H1 (cell line): ENCODE measurements around the gene AMN. TPM values are rescaled to one million over a fixed set of nuclear protein-coding genes. Genes with fewer than 3 reads are reported as not detected.
"Not testable (repeated sequence)": the region's sequence is repeated elsewhere in the genome, so short reads cannot be mapped to it uniquely, and the experiment has no call there.

ENCODE experiments used
- CTCF ChIA-PET: fragments of 300-600 bp; sonication (Branson Sonifier 250); formaldehyde crosslinking; loops from one replicate; lab custom pipeline; 2021; ENCODE audit not compliant: partially characterized antibody; lab: Charles Lee
- POLR2A ChIA-PET: fragments of 300-600 bp; sonication (Branson Sonifier 250); formaldehyde crosslinking; loops from one replicate; lab custom pipeline; 2021; ENCODE audit warnings: inconsistent platforms; ENCODE audit not compliant: partially characterized antibody; lab: Charles Lee
- DNase-seq, 2 experiments: peaks; one replicate each; pipeline versions ENCODE4 v3.0.0 to v3.0.0-alpha.2; 2010 to 2022; ENCODE audit warnings: low spot score in 2 of 2, low read depth in 1 of 2, mixed read lengths in 1 of 2
- FAIRE-seq: peaks from 2 replicates; lab custom pipeline; 2011; peaks lifted over from hg19 to GRCh38; lab: Jason Lieb, UNC
- H2AFZ ChIP-seq: 2 replicates; pipeline ENCODE4 v1.8.1; 2012; ENCODE audit warnings: low read length, inconsistent platforms
- H2AK5ac ChIP-seq: 2 replicates; pipeline ENCODE4 v1.6.1; 2013; ENCODE audit warnings: low read depth, low read length
- H2BK120ac ChIP-seq: replicated peaks from 2 replicates; pipeline ENCODE3; 2013; ENCODE audit warnings: low read depth, low read length, inconsistent platforms
- H2BK12ac ChIP-seq: 2 replicates; pipeline ENCODE4 v1.6.1; 2013; ENCODE audit warnings: low read depth, low read length
- H2BK15ac ChIP-seq: 2 replicates; pipeline ENCODE4 v1.6.1; 2013; ENCODE audit warnings: low read length
- H2BK20ac ChIP-seq: 2 replicates; pipeline ENCODE4 v1.6.1; 2013; ENCODE audit warnings: low read length
- H2BK5ac ChIP-seq: 2 replicates; pipeline ENCODE4 v1.6.1; 2013; ENCODE audit warnings: low read depth, low read length
- H3K14ac ChIP-seq: 2 replicates; pipeline ENCODE4 v1.6.1; 2013; ENCODE audit warnings: inconsistent platforms; ENCODE audit not compliant: insufficient read length
- H3K18ac ChIP-seq: 2 replicates; pipeline ENCODE4 v1.6.1; 2013; ENCODE audit warnings: low read length; ENCODE audit errors: extremely low read depth
- H3K23ac ChIP-seq: 2 replicates; pipeline ENCODE4 v1.6.1; 2013; ENCODE audit warnings: inconsistent platforms; ENCODE audit not compliant: insufficient read length
- H3K23me2 ChIP-seq: 2 replicates; pipeline ENCODE4 v1.6.1; 2013; ENCODE audit warnings: low read depth, low read length
- H3K27ac ChIP-seq: 2 replicates; pipeline ENCODE4 v1.6.1; 2011; ENCODE audit warnings: low read depth, low read length, inconsistent platforms
- H3K27me3 ChIP-seq, 4 experiments: replicated peaks in 1 of 4; 1 replicate in 1 of 4; 2 replicates in 3 of 4; pipeline versions ENCODE4 v1.6.1 to v1.8.1; 2011 to 2013; ENCODE audit warnings: low read length in 3 of 4, mild to moderate bottlenecking in 3 of 4, inconsistent platforms in 2 of 4, mixed read lengths in 2 of 4, moderate library complexity in 1 of 4; ENCODE audit not compliant: control insufficient read depth in 3 of 4, insufficient read depth in 3 of 4; ENCODE audit errors: extremely low read depth in 1 of 4
- H3K36me3 ChIP-seq, 4 experiments: 2 replicates each; pipeline versions ENCODE4 v1.6.1 to v1.8.1; 2011 to 2013; ENCODE audit warnings: mild to moderate bottlenecking in 4 of 4, low read length in 3 of 4, moderate library complexity in 2 of 4, control low read depth in 1 of 4, inconsistent platforms in 1 of 4; ENCODE audit not compliant: insufficient read depth in 4 of 4, control insufficient read depth in 2 of 4
- H3K4ac ChIP-seq: replicated peaks from 2 replicates; pipeline ENCODE3; 2013; ENCODE audit warnings: low read length, low read depth, mixed read lengths, inconsistent platforms; ENCODE audit not compliant: insufficient read length
- H3K4me1 ChIP-seq, 4 experiments: replicated peaks in 1 of 4; 1 replicate in 1 of 4; 2 replicates in 3 of 4; pipeline versions ENCODE4 v1.6.1 to v1.8.1; 2011 to 2013; ENCODE audit warnings: low read length in 3 of 4, inconsistent platforms in 2 of 4, mixed read lengths in 1 of 4; ENCODE audit not compliant: insufficient read depth in 4 of 4, control insufficient read depth in 3 of 4
- H3K4me2 ChIP-seq, 2 experiments: 2 replicates each; pipeline versions ENCODE4 v1.6.1 to v1.8.1; 2011 to 2013; ENCODE audit warnings: low read depth in 2 of 2, low read length in 2 of 2, control low read depth in 1 of 2, inconsistent platforms in 1 of 2, mild to moderate bottlenecking in 1 of 2; ENCODE audit not compliant: insufficient read depth in 1 of 2
- H3K4me3 ChIP-seq, 4 experiments: fragments of 200-600, 300-600 bp in 1 of 4; sonication (generic), shearing (Covaris generic), sonication (Bioruptor Twin) in 1 of 4; 2 replicates each; pipeline versions ENCODE4 v1.5.1 to v1.8.1; 2011 to 2016; ENCODE audit warnings: low read length in 4 of 4, low read depth in 3 of 4, control low read depth in 2 of 4, inconsistent platforms in 2 of 4, mild to moderate bottlenecking in 2 of 4, mixed read lengths in 1 of 4, moderate library complexity in 1 of 4; ENCODE audit not compliant: insufficient read depth in 2 of 4; ENCODE audit errors: extremely low read depth in 1 of 4
- H3K56ac ChIP-seq: replicated peaks from 2 replicates; pipeline ENCODE3; 2013; ENCODE audit warnings: low read depth, mild to moderate bottlenecking, mixed read lengths, low read length, inconsistent platforms; ENCODE audit not compliant: insufficient read length
- H3K79me1 ChIP-seq: 2 replicates; pipeline ENCODE4 v1.6.1; 2013; ENCODE audit warnings: low read depth, low read length, control low read depth
- H3K79me2 ChIP-seq, 2 experiments: 2 replicates each; pipeline versions ENCODE4 v1.6.1 to v1.8.1; 2012 to 2013; ENCODE audit warnings: low read length in 2 of 2, mild to moderate bottlenecking in 2 of 2, inconsistent platforms in 1 of 2; ENCODE audit not compliant: insufficient read depth in 2 of 2, control insufficient read depth in 1 of 2
- H3K9ac ChIP-seq, 4 experiments: replicated peaks in 1 of 4; 1 replicate in 1 of 4; 2 replicates in 3 of 4; pipeline versions ENCODE4 v1.6.1 to v1.8.1; 2011 to 2013; ENCODE audit warnings: low read depth in 3 of 4, low read length in 3 of 4, control low read depth in 2 of 4, mild to moderate bottlenecking in 2 of 4, moderate library complexity in 2 of 4, inconsistent platforms in 1 of 4; ENCODE audit errors: extremely low read depth in 1 of 4
- H3K9me3 ChIP-seq, 2 experiments: 2 replicates each; pipeline versions ENCODE4 v1.6.1 to v1.8.1; 2012 to 2013; ENCODE audit warnings: mild to moderate bottlenecking in 2 of 2, moderate library complexity in 2 of 2, control low read depth in 1 of 2, inconsistent platforms in 1 of 2, low read depth in 1 of 2, low read length in 1 of 2, mixed read lengths in 1 of 2; ENCODE audit not compliant: insufficient read depth in 2 of 2
- H4K20me1 ChIP-seq, 2 experiments: replicated peaks in 1 of 2; 2 replicates each; pipeline versions ENCODE3 to v1.8.1; 2011 to 2013; ENCODE audit warnings: inconsistent platforms in 2 of 2, low read length in 2 of 2, mild to moderate bottlenecking in 1 of 2; ENCODE audit not compliant: insufficient read depth in 2 of 2, control insufficient read depth in 1 of 2
- H4K5ac ChIP-seq: 2 replicates; pipeline ENCODE4 v1.6.1; 2013; ENCODE audit warnings: low read length, low read depth, mixed read lengths, inconsistent platforms; ENCODE audit not compliant: insufficient read length
- H4K8ac ChIP-seq: 2 replicates; pipeline ENCODE4 v1.8.0; 2013; ENCODE audit warnings: mild to moderate bottlenecking, moderate library complexity, low read length, inconsistent platforms; ENCODE audit not compliant: insufficient read depth; ENCODE audit errors: extremely low read depth
- H4K91ac ChIP-seq: replicated peaks from 2 replicates; pipeline ENCODE3; 2013; ENCODE audit warnings: low read length, mixed read lengths, inconsistent platforms; ENCODE audit not compliant: insufficient read length
- WGBS, 2 experiments: shearing (Covaris generic) in 1 of 2; methylation state at CpG; one replicate each; pipeline versions ENCODE4 v1.1.6 to v1.1.7; 2013 to 2015; ENCODE audit warnings: low lambda C conversion rate in 2 of 2, mixed read lengths in 2 of 2, inconsistent platforms in 1 of 2, low coverage in 1 of 2, missing lambda C conversion rate in 1 of 2; ENCODE audit not compliant: insufficient replicate concordance in 2 of 2, insufficient coverage in 1 of 2, insufficient read length in 1 of 2; ENCODE audit errors: extremely low coverage in 1 of 2, missing lambda C conversion rate in 1 of 2; 5-methylcytosine and 5-hydroxymethylcytosine counted together
- polyA plus RNA-seq, 7 experiments: library from polyadenylated mRNA; depleted of rRNA in 3 of 7; stranded (reverse) in 5 of 7; unstranded in 2 of 7; fragments of >200 nt in 5 of 7; fragments of 200-250 nt in 2 of 7; gene quantifications; 1 replicate in 5 of 7; 2 replicates in 1 of 7; 4 replicates in 1 of 7; pipeline versions ENCODE4 v1.2.1 to v1.2.3, GENCODE V29; 2011 to 2013; ENCODE audit warnings: missing spikeins in 2 of 7, mixed read lengths in 2 of 7
- total RNA-seq: library from RNA; stranded (reverse); fragmentation: NEBNext Ultra II Directional; extraction: Animal tissue kit (Norgen Biotek cat#: 25700); gene quantifications from 2 replicates; pipeline ENCODE4 v1.2.1, GENCODE V29; 2021

Gene AMN
- total and polyA plus RNA-seq, 2 of the 8 experiments (the other 6 are each of a cell fraction or from before 2014, with no cell fraction given) = 0.77 to 1.5 TPM

GRCh38 chr14:102926840-102927239 lies 4.4 kb downstream of the AMN start:
- H3K79me1 ChIP-seq, H4K91ac ChIP-seq, H2BK5ac ChIP-seq, H3K56ac ChIP-seq, H2AFZ ChIP-seq, H4K8ac ChIP-seq, H3K18ac ChIP-seq, H3K4ac ChIP-seq, H2BK15ac ChIP-seq, H3K4me3 ChIP-seq, H2BK20ac ChIP-seq, H2BK12ac ChIP-seq, DNase-seq, H3K14ac ChIP-seq, H3K27ac ChIP-seq, H2BK120ac ChIP-seq, H3K36me3 ChIP-seq, H4K5ac ChIP-seq, H3K79me2 ChIP-seq, H3K9ac ChIP-seq, FAIRE-seq, H3K23ac ChIP-seq, H2AK5ac ChIP-seq, H3K9me3 ChIP-seq: not testable (repeated sequence)
- 96% methylated on average over 10 of the region's 10 CpGs; no CpG with 5 or more reads in 1 of the 2 experiments for WGBS, 2 experiments
- CTCF ChIA-PET = interaction anchor here (0.6 to 1.6 kb wide), 3 partner anchors 11 to 109 kb away, joined by 3 to 5 read pairs (median 3); no protein-coding TSS in a partner anchor
- Histone ChIP-seq H3K23me2 (peaks cover 35% of the 10 kb centered on the region; the same call in 1 of the 2 replicates), H4K20me1 (peaks cover 0 to 14% of the 10 kb centered on the region in 2 experiments), H3K4me1 (peaks cover 5 to 40% (median 25%) of the 10 kb centered on the region in 4 experiments), H3K27me3 (peaks cover 43 to 98% (median 85%) of the 10 kb centered on the region in 4 experiments), H3K4me2 (peak overlapping the region in 1 of 2 experiments; percentile 88; a peak in 1 of 4 replicates)
- POLR2A ChIA-PET = interaction anchor here (0.9 kb wide), 1 partner anchor 203 kb away, joined by 3 read pairs; no protein-coding TSS in a partner anchor
